Measurements from ENCODE around the gene NWD2. TPM values are rescaled to one million over a fixed set of nuclear protein-coding genes. Genes with fewer than 3 reads are reported as not detected.

Gene NWD2
- total RNA-seq, 1 donor from 2014 or later, result 2.4 TPM

DNA sequence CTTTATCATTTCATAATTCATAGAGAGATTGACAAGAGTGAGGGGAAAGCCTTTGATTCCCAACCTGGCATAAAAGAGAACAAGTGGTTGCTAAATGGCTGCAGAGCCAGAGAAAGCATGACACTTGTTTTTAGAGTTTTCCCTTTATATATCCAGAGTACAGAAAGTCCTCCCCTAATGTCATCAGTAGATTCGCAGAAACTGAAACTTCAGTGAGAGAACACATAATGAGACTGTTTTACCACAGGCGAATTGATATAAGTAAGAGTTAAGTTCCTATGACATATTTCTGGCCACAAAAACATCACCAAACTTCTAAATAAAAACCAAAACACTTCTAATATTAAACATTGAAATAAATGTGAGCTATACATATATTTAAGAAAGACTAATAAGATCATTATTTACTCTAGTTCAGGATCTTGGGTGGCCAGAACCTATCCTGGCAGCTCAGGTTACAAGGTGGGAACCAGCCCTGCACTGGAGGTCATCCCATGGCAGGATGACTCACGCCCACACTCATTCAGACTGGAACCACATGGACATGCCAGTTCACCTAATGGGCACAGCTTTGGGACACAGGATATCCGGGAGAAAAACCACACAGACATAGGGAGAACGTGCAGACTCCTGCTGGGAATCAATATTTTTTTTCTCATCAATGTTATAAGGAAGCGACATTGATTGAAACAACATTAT is 35.5 kb downstream of the NWD2 start:
- no peak for DNase-seq (ENCODE audit: low spot score)

DNA sequence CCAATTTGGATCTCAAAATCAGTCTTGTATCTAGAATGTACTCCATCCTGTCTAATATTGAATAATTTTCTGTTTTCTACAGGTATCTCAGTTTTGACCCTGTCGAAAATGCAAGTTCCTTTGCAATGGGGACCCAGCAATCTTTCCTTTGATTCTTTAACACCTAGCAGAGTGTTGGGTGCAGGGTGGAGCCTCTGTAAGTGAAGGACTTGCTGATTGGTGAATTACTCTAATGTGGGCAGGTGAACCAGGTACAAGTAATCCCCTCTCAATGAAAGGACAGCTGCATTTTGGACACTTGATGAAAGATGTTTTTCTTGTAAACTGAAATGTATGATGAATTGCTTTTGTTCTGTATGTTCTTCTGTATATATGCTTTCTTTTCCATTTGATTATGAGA is 54.9 kb downstream of the NWD2 start:
- DNase-seq (ENCODE audit: low spot score), result no peak

DNA sequence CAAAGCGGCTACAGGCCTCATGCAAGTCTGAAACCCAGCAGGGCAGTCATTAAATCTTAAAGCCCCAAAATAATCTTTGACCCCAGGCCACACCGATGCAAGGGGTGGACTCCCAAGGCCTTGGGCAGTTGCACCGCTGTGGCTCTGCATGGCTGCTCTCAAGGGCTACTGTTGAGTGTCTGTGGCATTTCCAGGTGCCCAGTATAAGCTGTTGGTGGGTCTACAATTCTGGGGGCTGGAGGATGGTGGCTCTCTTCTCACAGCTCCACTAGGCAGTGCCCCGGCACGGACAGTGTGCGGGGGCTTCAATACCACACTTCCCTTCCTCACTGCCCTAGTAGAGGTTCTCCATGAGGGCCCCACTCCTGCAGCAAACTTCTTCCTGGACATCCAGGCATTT is 60.1 kb downstream of the NWD2 start:
- no peak for DNase-seq (ENCODE audit: low spot score)

DNA sequence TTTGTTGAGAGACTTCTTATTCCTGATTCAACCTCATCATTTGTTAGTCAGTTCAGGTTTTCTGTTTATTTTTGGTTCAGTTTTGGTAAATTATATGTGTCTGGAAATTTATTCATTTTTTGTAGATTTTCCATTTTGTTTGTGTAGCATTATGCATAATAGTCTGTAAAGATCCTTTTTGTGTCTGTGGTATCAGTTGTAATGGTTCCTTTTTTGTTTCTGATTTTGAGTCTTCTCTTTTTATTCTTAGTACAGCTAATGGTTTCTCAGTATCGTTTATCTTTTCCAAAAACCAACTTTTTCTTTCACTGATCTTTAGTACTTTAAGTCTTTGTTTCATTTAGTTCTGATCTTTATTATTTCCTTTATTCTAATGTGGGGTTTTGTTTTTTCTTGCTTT is 61.4 kb downstream of the NWD2 start:
- DNase-seq (ENCODE audit: low spot score), result no peak

DNA sequence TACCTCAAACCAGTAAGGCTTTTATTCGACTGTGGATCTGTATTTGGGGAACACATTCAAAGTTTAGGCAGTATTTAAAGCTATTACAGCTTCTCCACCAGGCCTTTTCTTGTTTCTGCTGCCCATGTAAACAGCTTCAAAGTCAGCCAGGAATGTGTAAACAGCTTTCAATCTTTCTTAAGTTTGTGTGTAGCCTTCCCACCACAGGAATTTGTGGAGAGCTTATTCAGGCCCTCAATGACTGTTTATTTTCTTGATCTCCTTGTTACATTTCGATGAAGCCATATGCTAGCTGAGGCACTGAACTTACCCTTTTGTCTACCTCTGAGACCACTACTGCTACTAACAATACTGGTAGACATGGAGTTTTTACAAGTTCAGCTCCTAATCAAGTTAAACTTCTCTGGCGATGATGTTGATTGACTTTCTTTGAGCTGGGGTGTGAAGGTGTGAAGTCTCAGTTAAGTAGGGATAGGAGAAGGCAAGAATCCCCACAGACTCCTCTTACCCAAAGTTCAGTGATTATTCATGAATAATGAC is 72.6 kb downstream of the NWD2 start:
- DNase-seq (ENCODE audit: low spot score), result no peak

DNA sequence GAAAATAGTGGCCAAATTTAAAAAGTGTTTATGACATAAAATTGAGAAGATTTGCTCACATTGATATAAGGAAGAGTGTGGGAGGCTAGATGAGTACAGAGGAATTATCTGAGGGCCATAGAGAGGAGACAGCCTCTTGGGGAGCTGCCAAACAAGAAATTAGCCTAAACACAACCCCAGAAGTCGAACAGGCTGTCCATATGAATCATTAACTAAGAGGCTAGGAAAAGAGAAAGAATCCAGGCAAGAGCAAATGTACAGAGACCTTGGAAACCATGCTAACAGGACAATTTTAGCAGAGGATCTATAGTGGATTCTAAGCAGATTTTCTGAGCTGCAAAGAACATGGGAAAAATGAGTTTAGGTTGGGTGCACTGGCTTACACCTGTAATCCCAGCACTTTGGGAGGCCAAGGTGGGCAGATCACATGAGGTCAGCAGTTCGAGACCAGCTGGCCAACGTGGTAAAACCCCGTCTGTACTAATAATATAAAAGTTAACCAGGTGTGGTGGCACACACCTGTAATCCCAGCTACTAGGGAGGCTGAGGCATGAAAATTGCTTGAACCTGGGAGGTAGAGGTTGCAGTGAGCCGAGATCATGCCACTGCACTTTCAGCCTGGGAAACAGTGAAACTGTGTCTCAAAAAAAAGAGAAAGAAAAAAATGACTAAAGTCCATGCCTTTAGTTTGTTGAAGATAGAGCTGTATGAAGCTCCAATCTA is 76.1 kb downstream of the NWD2 start:
- no peak for DNase-seq (ENCODE audit: low spot score)

DNA sequence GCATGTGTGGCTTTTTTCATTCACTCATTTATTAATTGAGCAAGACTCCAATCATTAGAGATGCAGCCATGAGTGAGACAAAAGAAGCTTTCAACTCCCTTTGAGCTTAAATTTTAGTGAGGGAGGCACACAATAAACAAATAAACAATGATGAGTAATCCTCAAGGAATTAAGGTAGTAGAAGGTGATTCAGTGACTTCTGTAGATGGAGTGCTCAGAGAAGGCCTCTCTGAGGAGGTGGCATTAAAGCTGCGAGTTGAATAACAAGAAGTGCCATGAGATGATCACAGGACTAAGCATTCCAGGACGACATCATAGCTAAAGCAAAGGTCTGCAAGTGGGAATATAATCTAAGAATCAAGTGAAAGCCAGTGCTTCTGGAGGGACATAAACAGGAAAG is 77.6 kb downstream of the NWD2 start:
- DNase-seq (ENCODE audit: low spot score), result no peak

DNA sequence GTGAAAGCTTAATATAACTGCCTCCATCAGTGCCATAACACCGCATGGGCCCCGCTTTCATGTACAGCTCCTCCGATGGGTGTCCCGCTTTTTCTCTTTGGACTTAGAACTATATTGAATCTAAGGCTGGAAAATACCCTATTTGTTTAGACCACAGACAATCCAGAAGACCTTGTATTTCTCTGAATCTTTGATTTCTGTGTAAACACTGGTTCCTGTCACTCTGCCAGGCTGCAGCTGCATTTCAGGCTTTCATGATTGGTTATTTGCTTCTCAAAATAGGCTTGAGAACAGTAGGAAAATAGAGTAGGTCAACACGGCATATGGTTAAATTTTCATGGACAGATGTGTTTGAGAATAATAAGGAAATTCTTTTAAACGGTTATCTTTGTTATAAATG is 80.0 kb downstream of the NWD2 start:
- no peak for DNase-seq (ENCODE audit: low spot score)

DNA sequence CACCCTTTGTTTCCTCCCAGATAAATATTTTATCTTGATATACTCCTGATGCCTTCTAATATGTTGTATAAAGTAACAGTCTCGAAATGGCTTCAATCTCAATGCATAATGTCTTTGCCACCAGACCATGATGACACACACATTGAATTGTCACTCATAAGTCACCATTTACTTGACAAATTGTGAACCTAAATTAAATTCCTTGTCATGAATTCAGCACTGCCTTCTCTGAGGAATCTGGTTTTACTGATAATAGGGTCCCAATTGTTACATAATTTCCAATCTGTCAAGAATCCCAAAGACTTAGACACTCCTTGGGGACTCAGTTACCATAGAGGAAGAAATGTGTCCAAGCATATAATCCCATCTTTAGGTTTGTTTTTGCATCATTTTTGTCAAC is 82.3 kb downstream of the NWD2 start:
- DNase-seq (ENCODE audit: low spot score), result no peak

DNA sequence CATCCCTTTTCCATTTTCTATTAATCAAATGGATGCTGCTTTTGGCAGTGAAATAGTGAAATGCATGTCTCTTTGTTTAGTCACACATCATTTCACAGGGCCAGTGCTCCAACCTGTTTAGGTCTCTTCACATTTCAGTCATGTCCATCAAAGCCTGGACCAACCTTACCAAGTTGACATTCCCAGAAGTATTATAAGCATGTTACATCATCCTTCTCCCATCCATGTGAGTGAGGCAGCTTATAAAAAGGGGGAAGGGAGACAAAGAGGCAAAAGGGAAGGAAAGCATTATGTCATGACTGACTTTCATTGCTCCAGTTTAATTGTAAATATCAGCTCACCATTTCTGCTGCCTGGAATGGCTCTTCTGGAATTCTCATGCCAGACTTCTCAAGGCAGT is 94.4 kb downstream of the NWD2 start:
- DNase-seq (ENCODE audit: low spot score), result no peak

DNA sequence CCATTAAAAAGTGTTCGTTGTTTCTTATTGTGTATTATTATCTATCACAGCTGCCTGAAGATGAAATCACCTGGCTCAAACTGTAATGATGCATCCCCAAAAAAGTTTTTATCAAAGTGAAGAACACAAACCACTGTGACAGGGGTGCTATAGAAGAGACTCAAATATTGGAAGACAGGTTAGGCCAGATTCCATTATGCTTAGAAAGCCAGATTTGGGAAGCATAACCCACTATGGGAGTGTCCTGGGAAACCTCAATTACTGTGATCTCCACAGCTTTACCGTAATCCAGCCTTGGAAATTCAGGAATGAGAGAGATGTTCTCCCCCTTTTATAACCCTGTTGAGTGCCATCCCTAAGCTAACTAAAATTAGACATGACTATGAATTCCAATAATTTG is 114.2 kb downstream of the NWD2 start:
- DNase-seq (ENCODE audit: low spot score), result peak; percentile 37

DNA sequence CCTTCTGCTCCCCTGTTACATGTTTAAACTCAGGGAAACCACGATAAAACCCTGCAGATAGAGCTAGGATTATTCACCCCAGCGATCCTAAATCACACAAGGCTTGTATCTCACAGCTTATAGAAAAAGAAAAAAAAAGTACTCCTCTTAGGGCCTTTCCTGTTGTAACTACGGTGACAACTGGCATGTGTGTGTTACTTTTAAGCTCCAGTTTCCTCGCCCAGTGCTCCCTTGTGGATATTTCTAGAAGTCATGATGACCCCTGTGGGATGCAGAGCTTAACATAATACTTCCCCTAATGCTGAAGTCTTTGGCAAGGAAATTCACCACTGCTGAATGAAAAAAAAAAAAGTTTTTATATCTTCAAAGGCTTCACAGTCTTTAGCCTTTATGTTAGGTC is 114.7 kb downstream of the NWD2 start:
- DNase-seq (ENCODE audit: low spot score), result peak; percentile 82

DNA sequence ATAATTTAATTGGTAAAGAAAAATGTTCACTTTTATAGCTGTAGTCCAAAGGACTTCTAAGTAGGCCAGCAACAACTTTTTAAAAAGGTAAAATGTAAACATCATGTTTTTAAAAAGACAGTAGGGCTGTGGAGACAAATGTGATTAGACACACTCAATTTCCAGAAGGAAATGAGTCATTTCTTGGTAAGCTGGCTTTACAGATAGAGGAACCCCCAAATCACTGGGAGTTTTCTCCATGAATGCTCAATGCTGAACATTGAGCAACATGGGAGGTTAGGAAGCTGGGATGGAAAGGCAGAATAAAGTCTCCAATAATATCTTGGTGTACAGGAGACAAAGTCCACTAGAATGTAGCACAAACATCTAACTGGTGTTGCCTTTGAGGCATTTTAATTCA is 121.3 kb downstream of the NWD2 start:
- DNase-seq (ENCODE audit: low spot score), result no peak

DNA sequence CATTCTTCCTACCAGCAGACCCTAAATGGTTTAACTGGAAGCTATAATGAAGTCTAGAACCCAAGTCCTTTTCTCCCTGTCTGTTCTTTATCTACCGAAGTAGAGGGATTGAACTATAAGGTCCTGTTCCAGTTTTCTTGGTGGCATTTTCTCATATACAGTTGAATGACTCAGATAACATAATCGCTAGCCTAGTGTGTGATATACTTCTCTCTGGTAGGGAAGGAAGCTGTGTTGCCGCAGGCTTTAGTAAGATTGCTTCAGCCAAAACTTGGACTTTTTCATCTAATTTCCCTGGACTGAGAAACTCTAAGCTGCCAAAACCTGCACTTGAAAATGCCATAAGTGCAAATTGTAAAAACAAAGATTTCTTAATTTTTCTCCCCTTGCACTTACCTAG is 123.4 kb downstream of the NWD2 start:
- DNase-seq (ENCODE audit: low spot score), result peak; percentile 3

DNA sequence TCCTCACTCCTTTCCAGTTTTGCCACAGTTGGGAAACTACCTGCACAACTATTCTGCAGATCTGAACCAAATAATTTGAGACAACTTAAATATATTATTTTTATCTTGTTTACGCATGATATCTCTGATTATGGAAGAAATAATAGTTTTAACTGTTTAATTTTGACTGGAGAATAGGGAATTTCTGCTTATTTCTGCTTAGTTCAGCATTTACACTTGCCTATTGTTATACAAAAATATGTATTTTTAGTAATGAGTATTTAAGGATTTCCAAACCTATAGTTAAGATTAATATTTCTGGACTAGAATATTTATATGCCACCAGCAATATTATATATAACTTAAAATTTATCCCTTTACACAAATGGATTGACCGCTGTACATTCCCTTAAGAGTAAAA is 125.5 kb downstream of the NWD2 start:
- DNase-seq (ENCODE audit: low spot score), result no peak

DNA sequence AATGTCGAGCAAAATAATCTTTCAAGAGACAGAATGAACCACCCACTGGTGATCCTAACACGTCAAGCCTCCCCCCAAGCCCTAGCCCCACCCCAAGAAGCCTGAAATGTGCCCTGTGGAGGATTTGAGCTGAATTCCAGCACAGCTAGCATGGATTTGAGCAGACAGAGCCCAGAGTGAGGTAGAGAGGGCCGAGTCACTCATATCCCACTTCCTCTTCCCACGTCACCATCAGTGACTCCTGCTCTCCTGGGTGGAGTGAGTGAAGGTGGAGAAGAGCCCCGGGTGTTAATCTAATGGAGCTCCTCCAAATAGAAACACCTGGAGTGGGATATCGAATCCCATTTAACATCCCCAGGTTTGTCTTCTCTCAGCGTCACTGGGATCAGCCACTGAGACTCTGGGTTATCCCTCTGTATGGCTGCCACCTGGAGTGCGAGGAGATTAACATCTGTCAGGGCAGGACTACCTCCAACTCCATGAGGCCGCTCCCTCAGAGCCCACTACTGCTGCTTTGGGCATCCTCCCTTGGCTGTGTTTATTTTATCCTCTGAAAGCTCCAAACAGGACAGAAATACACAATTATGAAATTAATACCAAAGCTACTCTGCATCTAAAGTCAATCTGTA is 136.6 kb downstream of the NWD2 start:
- DNase-seq (ENCODE audit: low spot score), result no peak

DNA sequence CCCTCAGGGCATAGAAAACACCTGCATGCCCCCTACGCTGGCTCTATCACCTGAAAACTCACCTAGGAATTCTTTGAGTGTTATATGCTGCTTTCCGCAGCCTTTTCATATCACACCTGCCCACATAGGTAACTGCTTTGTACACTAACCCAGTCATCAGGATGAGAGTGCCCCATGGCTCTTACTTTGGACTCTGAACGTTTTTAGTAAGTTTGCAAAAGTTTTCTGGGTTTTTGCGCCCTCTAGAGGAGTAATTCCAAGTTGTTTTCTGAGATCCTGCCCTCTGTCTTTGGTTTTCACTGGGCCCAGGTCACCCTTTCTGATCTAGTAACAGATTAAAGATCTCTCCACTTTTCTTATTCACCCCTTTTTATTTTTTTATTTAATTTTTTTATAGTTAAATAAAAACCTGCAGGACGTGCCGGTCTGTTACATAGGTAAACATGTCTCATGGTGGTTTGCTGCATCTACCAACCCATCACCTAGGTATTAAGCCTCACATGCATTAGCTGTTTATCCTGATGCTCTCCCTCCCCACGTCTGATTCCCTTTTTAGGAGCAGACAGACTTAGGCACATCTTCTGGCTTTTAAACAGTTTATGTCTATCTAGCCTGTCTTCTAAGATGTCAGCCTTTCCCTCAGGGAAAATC is 139.2 kb downstream of the NWD2 start:
- DNase-seq (ENCODE audit: low spot score), result peak; percentile 50

DNA sequence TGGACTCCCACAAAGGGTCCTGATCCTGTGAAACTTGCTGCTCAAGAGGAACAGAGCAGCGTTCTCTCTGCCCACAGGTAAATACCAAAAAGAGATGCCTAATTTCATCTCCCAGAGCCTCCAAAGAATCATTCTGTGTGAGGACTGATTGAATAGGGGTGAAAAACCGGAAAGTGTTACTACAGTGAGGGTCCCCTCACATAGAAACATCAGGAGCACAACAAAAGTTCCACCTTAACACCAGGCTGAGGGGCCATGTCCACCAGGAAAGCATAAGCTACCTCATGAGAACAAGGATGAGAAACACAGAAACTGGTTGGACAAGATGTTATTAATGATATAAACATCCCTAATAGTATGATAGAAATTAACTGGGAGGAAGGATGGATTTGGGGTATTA is 140.9 kb downstream of the NWD2 start:
- DNase-seq (ENCODE audit: low spot score), result no peak

DNA sequence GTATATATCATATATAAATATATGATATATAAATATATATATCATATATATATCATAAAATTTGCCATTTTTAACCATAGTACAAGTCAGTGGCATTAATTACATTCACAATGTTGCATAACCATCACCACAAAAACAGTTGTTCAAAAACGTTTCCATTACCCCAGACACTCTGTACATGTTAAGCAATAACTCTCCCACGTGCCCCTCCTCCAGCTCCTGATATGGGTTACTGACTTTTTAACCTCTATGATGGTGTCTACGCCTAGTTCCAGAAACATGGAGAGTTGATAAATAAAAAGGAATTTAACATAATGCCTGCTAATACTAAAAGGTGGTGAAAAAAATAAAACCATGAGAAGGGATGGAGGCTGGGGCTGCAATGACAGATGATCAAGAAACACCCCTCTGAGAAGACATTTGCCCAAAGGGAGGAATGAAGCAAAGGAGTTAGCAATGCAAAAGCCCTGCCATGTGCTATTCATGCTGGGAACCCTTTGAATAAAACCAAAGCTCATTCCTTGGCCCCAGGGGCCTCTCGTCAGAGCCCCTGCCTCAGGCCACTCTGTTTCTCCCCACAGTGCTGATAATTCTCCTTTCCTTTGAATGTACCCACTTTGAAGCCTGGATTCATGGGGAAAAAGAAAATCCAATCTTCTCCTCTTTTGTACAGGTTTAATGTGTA is 144.3 kb downstream of the NWD2 start:
- no peak for DNase-seq (ENCODE audit: low spot score)

DNA sequence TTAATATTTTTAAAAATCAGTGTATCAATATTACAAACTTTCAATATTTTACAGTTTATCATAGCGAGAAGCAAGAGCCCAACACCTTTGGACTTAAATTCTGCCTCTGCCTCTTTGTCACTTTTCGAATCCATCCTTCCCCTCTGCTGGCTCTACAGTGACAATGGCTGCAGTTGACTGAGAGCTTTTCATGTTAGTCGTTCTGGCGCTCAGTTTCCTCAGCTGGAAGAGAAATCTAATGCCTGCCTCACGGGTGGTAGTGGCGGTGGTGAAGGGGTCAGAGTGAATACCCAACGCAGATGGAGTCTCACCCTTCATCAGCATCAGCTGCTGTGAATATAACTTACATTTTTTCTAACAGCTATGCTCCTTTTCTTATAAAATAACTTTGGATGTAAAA is 144.8 kb downstream of the NWD2 start:
- DNase-seq (ENCODE audit: low spot score), result no peak

DNA sequence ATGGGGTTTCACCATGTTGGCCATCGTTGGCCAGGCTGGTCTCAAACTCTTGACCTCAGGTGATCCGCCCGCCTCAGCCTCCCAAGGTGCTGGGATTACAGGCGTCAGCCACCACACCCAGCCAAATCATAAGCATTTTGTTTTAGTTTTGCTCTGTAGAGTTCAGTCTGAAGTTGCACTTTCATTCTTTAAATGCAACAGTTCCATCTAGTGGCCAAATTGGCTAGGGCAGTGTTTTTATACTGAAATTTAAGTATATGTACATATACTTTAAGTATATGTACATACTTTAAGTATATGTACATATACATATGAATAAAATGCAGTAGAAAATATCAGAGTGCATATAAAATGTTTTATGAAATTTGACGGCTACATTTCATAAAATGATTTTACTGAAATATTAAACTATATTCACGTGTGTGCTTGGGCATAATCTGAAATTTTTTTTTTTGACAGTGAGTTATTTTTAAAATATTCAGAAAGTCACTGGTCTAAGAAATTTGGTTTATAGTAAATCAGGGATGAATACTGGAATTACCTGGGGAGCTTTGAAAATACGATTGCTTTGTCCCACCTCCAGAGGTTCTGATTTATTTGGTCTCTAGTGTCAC is 145.5 kb downstream of the NWD2 start:
- peak; percentile 65 for DNase-seq (ENCODE audit: low spot score)

All from umbilical cord (tissue), 2 donors.